HepG2 (cell line): ENCODE measurements around the gene BATF2. TPM values are rescaled to one million over a fixed set of nuclear protein-coding genes. Genes with fewer than 3 reads are reported as not detected.

Source experiments
- AKNA ChIP-seq: sonication (generic); formaldehyde crosslinking; IDR thresholded peaks from 2 replicates; pipeline ENCODE4 v1.4.0; 2020; ENCODE audit warnings: missing genetic modification reagents, borderline replicate concordance
- PHF8 ChIP-seq: sonication (generic); formaldehyde crosslinking; IDR thresholded peaks from 2 replicates; pipeline ENCODE4 v1.5.0; 2020; ENCODE audit warnings: missing genetic modification reagents
- ZNF318 ChIP-seq: sonication (generic); formaldehyde crosslinking; IDR thresholded peaks from 2 replicates; pipeline ENCODE4 v1.4.0; 2020; ENCODE audit warnings: mild to moderate bottlenecking, missing genetic modification reagents
- ZNF609 ChIP-seq: sonication (generic); formaldehyde crosslinking; IDR thresholded peaks from 2 replicates; pipeline ENCODE4 v1.4.0; 2020; ENCODE audit warnings: mild to moderate bottlenecking, missing genetic modification reagents, borderline replicate concordance
- ZXDC ChIP-seq: sonication (generic); formaldehyde crosslinking; IDR thresholded peaks from 2 replicates; pipeline ENCODE4 v1.5.0; 2020; ENCODE audit warnings: mild to moderate bottlenecking, missing genetic modification reagents
- polyA plus RNA-seq, 8 experiments: library from polyadenylated mRNA; depleted of rRNA in 3 of 8; stranded (reverse) in 7 of 8; unstranded in 1 of 8; fragments of >200 nt; fragmentation: Illumina TruSeq in 4 of 8; extraction: Trizol in 4 of 8; gene quantifications; 2 replicates each; pipeline versions ENCODE4 v1.2.1 to v1.2.3, GENCODE V29; 2011 to 2016; ENCODE audit warnings: low read depth in 4 of 8, missing spikeins in 1 of 8, mixed read lengths in 1 of 8; ENCODE audit not compliant: insufficient read depth in 1 of 8
- total RNA-seq, 5 experiments: library from RNA; depleted of rRNA; stranded (reverse); fragments of >200 nt; fragmentation: Illumina TruSeq; extraction: Trizol; gene quantifications; 2 replicates each; pipeline ENCODE4 v1.2.3, GENCODE V29; 2016; ENCODE audit warnings: low read depth in 1 of 5

Gene BATF2
- total and polyA plus RNA-seq, 2 of the 13 experiments (the other 11 are each of a cell fraction or from before 2014, with no cell fraction given), result 2.8 to 3.9 TPM

GRCh38 chr11:65027213-65028067 lies 30.7 kb upstream of the BATF2 start, which contains the start of gene SNX15 (continued):
- no peak for TF ChIP-seq ZNF318
- TF ChIP-seq PHF8 (CRISPR knock-in tag), result peak; percentile 87
- no peak for TF ChIP-seq ZXDC (CRISPR knock-in tag)
- TF ChIP-seq ZNF609, result peak; percentile 19; the same call in 1 of the 2 replicates
- no peak for TF ChIP-seq AKNA
